Upper lobe of right lung (tissue), 1 donor: Measurements from ENCODE around the gene GPD1. TPM values are rescaled to one million over a fixed set of nuclear protein-coding genes. Genes with fewer than 3 reads are reported as not detected.

Experiments
- ATAC-seq: fragments of 200-7000 bp; cut with Tn5 transposase; one replicate; pipeline ENCODE4 v1.9.1; 2020; ENCODE audit warnings: mild to moderate bottlenecking, moderate library complexity
- DNase-seq: peaks from one replicate; pipeline ENCODE4 v3.0.0-alpha.2; 2020
- H3K27ac ChIP-seq: fragments of 200-600 bp; one replicate; pipeline ENCODE4 v1.8.0; 2022
- H3K27me3 ChIP-seq: fragments of 200-600 bp; one replicate; pipeline ENCODE4 v1.8.0; 2022; ENCODE audit warnings: mild to moderate bottlenecking
- H3K36me3 ChIP-seq: fragments of 200-600 bp; one replicate; pipeline ENCODE4 v1.8.0; 2022
- H3K4me1 ChIP-seq: fragments of 200-600 bp; one replicate; pipeline ENCODE4 v1.8.0; 2022
- H3K4me3 ChIP-seq: fragments of 200-600 bp; one replicate; pipeline ENCODE4 v1.8.0; 2022; ENCODE audit warnings: mild to moderate bottlenecking
- H3K9me3 ChIP-seq: fragments of 200-600 bp; one replicate; pipeline ENCODE4 v1.8.0; 2022
- intact Hi-C: fragments of 100-400 bp; cut with DNase I; formaldehyde crosslinking; loops from one replicate; pipeline ENCODE4 v1.11.0; 2022
- long read RNA-seq: library from polyadenylated mRNA; unstranded; transcript quantifications from one replicate; pipeline ENCODE4 v2.0.0, GENCODE V29; 2021
- total RNA-seq: library from RNA; stranded (reverse); fragmentation: NEBNext Ultra II Directional; extraction: Animal tissue kit (Norgen Biotek cat#: 25700); gene quantifications from one replicate; pipeline ENCODE4 v1.2.1, GENCODE V29; 2021
- TF ChIP-seq, protein P1 (sequence below): fragments of 200-600 bp; IDR thresholded peaks from one replicate; pipeline ENCODE4 v1.8.0; 2022; ENCODE audit warnings: antibody characterized with exemption
- donor health status: DM: no; HTN: yes; CAD: no; lungs with severe emphysema.

GPD1 gene
- total RNA-seq = 32.9 TPM
- long read RNA-seq, transcript GPD1-201 (8 exons, 3,082 nt) = major isoform, 70 of 79 reads
- long read RNA-seq, partial matches to known transcripts = 1 of 79 reads
- long read RNA-seq, other reads (novel, unspliced or antisense) = 7 of 79 reads

DNA sequence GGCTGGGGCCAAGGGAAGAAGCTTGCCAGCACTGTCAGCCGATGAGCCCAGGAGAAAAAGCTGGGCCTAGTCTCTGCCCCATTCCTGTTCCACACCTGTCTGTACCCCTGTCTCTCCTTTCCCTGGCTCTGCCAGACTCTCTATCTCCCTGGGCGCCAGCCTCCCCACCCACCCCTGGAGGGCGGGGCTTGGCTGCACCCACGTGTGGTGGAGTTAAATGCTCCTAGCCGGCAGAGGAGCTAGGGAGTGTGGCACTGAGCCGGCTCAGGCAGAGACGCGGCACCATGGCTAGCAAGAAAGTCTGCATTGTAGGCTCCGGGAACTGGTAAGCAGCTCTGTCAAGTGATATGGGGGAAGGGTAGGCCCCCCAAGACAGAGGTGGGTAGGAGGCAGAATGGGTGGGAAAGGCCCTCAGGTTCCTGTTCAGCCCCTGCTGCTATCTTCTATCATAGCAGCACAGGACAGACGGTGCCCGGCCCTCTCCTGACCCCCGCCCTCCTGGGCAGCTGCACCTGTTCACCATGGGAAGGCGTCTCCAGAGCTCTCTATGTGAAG is at the start of gene GPD1:
Gene GPD1, plus strand, starts transcription at position 242 of the 555 bp plus-strand sequence. Its CDS starts 43 bp downstream, at position 285.
- ATAC-seq = peak; percentile 89
- peak; percentile 91 for DNase-seq

DNA sequence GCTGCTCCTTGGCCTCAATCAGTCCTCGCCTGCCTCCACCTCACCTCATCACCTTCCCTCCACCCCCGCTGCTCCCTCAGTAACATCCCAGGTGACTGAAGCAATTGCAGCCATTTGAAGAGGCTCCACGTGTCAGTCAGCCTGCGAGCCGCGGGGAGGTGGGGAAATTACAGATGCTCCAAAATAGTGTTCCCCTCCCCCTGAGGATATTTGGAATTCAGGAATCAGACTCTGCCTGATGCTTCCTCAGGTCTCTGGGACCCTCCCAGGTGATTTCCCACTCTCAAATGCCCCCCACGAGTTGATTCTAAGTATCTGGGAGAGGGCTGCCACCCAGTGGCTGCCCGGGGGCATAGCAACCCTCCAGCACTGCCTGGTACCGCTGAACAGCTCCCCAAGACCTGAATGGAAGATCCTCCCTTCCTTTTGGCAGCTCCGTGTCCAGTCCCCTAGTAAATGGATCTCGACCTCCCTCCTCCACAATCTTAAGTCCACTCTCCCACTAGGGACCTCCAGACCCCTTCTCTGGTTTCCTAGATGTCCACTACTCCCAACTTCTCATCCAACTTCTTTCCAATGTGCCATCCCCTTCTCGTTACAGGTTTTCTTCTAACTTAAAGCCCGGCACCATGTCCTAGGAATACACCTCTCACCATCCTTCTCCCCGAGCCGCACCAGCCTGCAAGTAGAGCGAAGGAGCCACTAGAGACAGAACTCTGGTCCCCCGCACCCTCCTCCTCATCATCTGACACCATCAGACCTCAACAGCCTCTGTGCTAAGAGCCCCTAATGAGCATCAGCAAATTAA is 47.8 kb upstream of the GPD1 start:
- Histone ChIP-seq H3K4me1 (peaks cover 7% of the 10 kb centered on the region), H3K27me3 (peaks cover 18% of the 10 kb centered on the region), H3K27ac (no peak overlapping the region), H3K9me3 (no peaks in the 10 kb centered on the region), H3K36me3 (no peaks in the 10 kb centered on the region), H3K4me3 (no peak overlapping the region)
- DNase-seq (no peak), ATAC-seq (peak; percentile 70)
- intact Hi-C loops = loop anchor here (5.0 to 10.0 kb wide), 2 partner anchors 89 to 191 kb away; no protein-coding TSS in a partner anchor
- TF ChIP-seq, protein P1, sequence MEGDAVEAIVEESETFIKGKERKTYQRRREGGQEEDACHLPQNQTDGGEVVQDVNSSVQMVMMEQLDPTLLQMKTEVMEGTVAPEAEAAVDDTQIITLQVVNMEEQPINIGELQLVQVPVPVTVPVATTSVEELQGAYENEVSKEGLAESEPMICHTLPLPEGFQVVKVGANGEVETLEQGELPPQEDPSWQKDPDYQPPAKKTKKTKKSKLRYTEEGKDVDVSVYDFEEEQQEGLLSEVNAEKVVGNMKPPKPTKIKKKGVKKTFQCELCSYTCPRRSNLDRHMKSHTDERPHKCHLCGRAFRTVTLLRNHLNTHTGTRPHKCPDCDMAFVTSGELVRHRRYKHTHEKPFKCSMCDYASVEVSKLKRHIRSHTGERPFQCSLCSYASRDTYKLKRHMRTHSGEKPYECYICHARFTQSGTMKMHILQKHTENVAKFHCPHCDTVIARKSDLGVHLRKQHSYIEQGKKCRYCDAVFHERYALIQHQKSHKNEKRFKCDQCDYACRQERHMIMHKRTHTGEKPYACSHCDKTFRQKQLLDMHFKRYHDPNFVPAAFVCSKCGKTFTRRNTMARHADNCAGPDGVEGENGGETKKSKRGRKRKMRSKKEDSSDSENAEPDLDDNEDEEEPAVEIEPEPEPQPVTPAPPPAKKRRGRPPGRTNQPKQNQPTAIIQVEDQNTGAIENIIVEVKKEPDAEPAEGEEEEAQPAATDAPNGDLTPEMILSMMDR = peak; percentile 95

More for the DNA sequence above, at the start of gene GPD1:
- intact Hi-C loops = no loop called here
- TF ChIP-seq, protein P1 = no peak
- no peaks in the 10 kb centered on the region for H3K9me3 ChIP-seq
- peak within 1 kb of the TSS; percentile 33 for H3K27ac ChIP-seq
- peak within 1 kb of the TSS; percentile 25 for H3K4me3 ChIP-seq
- peaks cover 8% of the 10 kb centered on the region for H3K4me1 ChIP-seq
- H3K27me3 ChIP-seq = no peaks in the 10 kb centered on the region
- peaks cover 25% of the 10 kb centered on the region for H3K36me3 ChIP-seq

DNA sequence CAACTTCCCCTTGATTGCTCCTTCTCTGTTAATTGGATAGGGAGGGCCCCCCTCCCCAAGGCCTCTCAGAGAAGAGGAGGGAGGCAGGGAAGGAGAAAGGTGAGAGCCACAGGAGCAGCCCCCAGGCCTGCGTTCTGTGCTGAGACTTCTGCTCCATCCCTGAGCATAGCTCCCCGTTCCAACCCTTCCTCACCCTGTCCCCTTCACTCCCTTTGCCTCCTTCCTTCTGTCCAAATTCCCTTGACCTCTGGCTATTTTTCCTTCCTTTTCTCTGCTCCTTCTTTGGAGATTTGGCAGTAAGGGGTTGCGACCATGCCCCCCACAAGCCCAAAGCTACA is 47.2 kb upstream of the GPD1 start:
- TF ChIP-seq, protein P1 = no peak
- Histone ChIP-seq H3K4me3 (peak overlapping the region; percentile 58), H3K9me3 (no peaks in the 10 kb centered on the region), H3K27ac (no peak overlapping the region), H3K27me3 (peaks cover 18% of the 10 kb centered on the region), H3K4me1 (peaks cover 7% of the 10 kb centered on the region), H3K36me3 (no peaks in the 10 kb centered on the region)
- ATAC-seq = no peak
- intact Hi-C loops = loop anchor here (5.0 to 10.0 kb wide), 2 partner anchors 89 to 192 kb away; no protein-coding TSS in a partner anchor
- no peak for DNase-seq

- Histone ChIP-seq H3K4me3 (peak within 1 kb of the TSS; percentile 58), H3K36me3 (no peaks in the 10 kb centered on the region), H3K4me1 (peaks cover 7% of the 10 kb centered on the region), H3K27ac (no peak within 1 kb of the TSS), H3K27me3 (peaks cover 18% of the 10 kb centered on the region), H3K9me3 (no peaks in the 10 kb centered on the region)
- peak; percentile 69 for ATAC-seq
- intact Hi-C loops = loop anchor here (5.0 to 10.0 kb wide), 2 partner anchors 90 to 192 kb away; no protein-coding TSS in a partner anchor
- TF ChIP-seq, protein P1 = no peak
- peak; percentile 84 for DNase-seq
These were observed 46.6 kb upstream of the GPD1 start, which contains the start of gene ASIC1 for GRCh38 chr12:50057000-50057841. TSS of gene ASIC1 (plus strand) at chr12:50057596. CDS start at chr12:50058767, 1,171 bp downstream.
